MM.1S (cell line): ENCODE results near the gene TMCO4.

ENCODE experiments used
- DNase-seq: peaks from one replicate; pipeline ENCODE4 v3.0.0-alpha.2; 2015
- H2AFZ ChIP-seq: fragments of 300-600 bp; sonication (generic); 2 replicates; pipeline ENCODE4 v1.6.0; 2016; ENCODE audit warnings: antibody characterized with exemption, low read length
- H3F3A ChIP-seq: fragments of 300-600 bp; sonication (generic); 2 replicates; pipeline ENCODE4 v1.6.1; 2016; ENCODE audit warnings: mild to moderate bottlenecking, antibody characterized with exemption, low read length, moderate library complexity, mixed read lengths; ENCODE audit not compliant: insufficient read depth
- H3K27ac ChIP-seq: fragments of 300-600 bp; sonication (generic); 2 replicates; pipeline ENCODE4 v1.5.1; 2016; ENCODE audit warnings: mild to moderate bottlenecking, low read length
- H3K27me3 ChIP-seq: fragments of 300-600 bp; sonication (generic); replicated peaks from 2 replicates; pipeline ENCODE4 v1.6.0; 2016; ENCODE audit warnings: low read length; ENCODE audit not compliant: insufficient read depth
- H3K36me3 ChIP-seq: fragments of 300-600 bp; sonication (generic); replicated peaks from 2 replicates; pipeline ENCODE4 v1.6.1; 2016; ENCODE audit warnings: mild to moderate bottlenecking, low read length, mixed read lengths; ENCODE audit not compliant: insufficient read depth
- H3K4me1 ChIP-seq: fragments of 300-600 bp; sonication (generic); 2 replicates; pipeline ENCODE4 v1.6.1; 2016; ENCODE audit warnings: low read length, mixed read lengths
- H3K4me2 ChIP-seq: fragments of 300-600 bp; sonication (generic); 2 replicates; pipeline ENCODE4 v1.6.0; 2016; ENCODE audit warnings: low read depth, low read length
- H3K4me3 ChIP-seq: fragments of 300-600 bp; sonication (generic); 2 replicates; pipeline ENCODE4 v1.5.1; 2016; ENCODE audit warnings: low read length, mixed read lengths
- H3K79me2 ChIP-seq: fragments of 300-600 bp; sonication (generic); 2 replicates; pipeline ENCODE4 v1.6.1; 2016; ENCODE audit warnings: mixed run types, low read length, mixed read lengths
- H3K9ac ChIP-seq: fragments of 300-600 bp; sonication (generic); 2 replicates; pipeline ENCODE4 v1.6.1; 2016; ENCODE audit warnings: low read length, mixed read lengths
- H3K9me2 ChIP-seq: fragments of 300-600 bp; sonication (generic); replicated peaks from 2 replicates; pipeline ENCODE4 v1.6.1; 2016; ENCODE audit warnings: mild to moderate bottlenecking, low read length, mixed read lengths; ENCODE audit not compliant: insufficient read depth
- H3K9me3 ChIP-seq: fragments of 300-600 bp; sonication (generic); replicated peaks from 2 replicates; pipeline ENCODE4 v1.6.1; 2016; ENCODE audit warnings: mild to moderate bottlenecking, low read length, mixed read lengths; ENCODE audit not compliant: insufficient read depth
- H4K20me1 ChIP-seq: fragments of 300-600 bp; sonication (generic); 2 replicates; pipeline ENCODE4 v1.6.1; 2016; ENCODE audit warnings: mild to moderate bottlenecking, low read length, moderate library complexity, mixed read lengths; ENCODE audit not compliant: insufficient read depth
- EZH2 ChIP-seq: fragments of 300-600 bp; sonication (generic); optimal IDR thresholded peaks from 2 replicates; pipeline ENCODE3; 2017; ENCODE audit warnings: low read depth, mild to moderate bottlenecking, antibody characterized with exemption, low read length, mixed read lengths
- EZH2phosphoT487 ChIP-seq: fragments of 300-600 bp; sonication (generic); IDR thresholded peaks from 2 replicates; pipeline ENCODE4 v1.6.1; 2018; ENCODE audit warnings: antibody characterized with exemption, low read length
- TF ChIP-seq, protein P1 (sequence below): fragments of 300-600 bp; sonication (generic); IDR thresholded peaks from 2 replicates; pipeline ENCODE4 v1.5.1; 2016; ENCODE audit warnings: antibody characterized with exemption, low read length, mixed read lengths

TMCO4 gene

DNA sequence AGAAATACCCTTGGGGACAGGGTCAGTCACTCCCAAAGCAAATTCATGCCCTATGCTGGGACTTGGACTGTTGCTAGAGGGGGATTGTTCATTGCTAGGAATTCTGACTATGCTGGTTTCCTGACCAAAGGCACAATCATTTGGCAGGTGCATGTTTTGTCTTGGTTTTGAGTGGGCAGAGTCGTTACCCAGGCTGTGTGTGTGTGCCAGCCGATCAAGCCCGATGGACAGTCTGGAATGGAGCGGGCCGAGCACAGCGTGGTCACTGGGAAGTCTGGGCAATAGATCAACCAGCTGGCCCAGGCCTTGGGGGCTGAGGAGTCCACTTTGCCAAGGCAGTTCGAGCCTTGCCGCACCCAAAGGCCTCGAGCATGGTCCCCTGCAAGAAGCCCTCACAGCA lies 74.1 kb downstream of the TMCO4 start:
- TF ChIP-seq EZH2phosphoT487 = no peak
- no peak for TF ChIP-seq EZH2
- TF ChIP-seq, protein P1, sequence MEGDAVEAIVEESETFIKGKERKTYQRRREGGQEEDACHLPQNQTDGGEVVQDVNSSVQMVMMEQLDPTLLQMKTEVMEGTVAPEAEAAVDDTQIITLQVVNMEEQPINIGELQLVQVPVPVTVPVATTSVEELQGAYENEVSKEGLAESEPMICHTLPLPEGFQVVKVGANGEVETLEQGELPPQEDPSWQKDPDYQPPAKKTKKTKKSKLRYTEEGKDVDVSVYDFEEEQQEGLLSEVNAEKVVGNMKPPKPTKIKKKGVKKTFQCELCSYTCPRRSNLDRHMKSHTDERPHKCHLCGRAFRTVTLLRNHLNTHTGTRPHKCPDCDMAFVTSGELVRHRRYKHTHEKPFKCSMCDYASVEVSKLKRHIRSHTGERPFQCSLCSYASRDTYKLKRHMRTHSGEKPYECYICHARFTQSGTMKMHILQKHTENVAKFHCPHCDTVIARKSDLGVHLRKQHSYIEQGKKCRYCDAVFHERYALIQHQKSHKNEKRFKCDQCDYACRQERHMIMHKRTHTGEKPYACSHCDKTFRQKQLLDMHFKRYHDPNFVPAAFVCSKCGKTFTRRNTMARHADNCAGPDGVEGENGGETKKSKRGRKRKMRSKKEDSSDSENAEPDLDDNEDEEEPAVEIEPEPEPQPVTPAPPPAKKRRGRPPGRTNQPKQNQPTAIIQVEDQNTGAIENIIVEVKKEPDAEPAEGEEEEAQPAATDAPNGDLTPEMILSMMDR = no peak
- Histone ChIP-seq H3K36me3 (no peaks in the 10 kb centered on the region), H3K4me2 (no peak overlapping the region), H3K27ac (no peak overlapping the region), H3K9me3 (no peaks in the 10 kb centered on the region), H3K4me3 (no peak overlapping the region), H3K27me3 (no peaks in the 10 kb centered on the region), H3K9ac (no peak overlapping the region), H2AFZ (no peak overlapping the region), H3F3A (no peaks in the 10 kb centered on the region), H3K79me2 (no peaks in the 10 kb centered on the region), H3K4me1 (no peaks in the 10 kb centered on the region), H3K9me2 (no peaks in the 10 kb centered on the region), H4K20me1 (no peaks in the 10 kb centered on the region)
- DNase-seq = no peak

DNA sequence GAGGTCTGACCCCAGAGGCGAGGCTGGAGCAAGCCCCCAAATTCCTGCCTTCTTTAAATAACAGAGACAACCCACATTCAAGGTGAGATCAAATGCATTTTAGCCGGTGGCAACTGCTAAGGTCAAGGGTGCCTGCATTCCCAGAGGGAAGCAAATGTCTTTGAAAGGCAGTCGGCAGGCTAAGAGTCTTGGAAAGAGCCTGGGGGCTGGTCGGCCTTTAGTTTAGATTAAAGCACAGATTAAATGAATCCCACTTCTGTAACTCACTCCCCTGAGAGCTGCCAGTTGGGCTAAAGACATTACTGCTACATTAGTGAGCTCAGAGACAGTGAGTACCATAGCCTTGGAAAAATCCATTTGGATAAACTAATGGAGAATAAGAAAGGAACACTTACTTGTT lies 75.8 kb downstream of the TMCO4 start:
- Histone ChIP-seq H3K4me3 (no peak overlapping the region), H2AFZ (no peak overlapping the region), H3K9me3 (no peaks in the 10 kb centered on the region), H3K9me2 (no peaks in the 10 kb centered on the region), H3F3A (no peaks in the 10 kb centered on the region), H3K27ac (no peak overlapping the region), H4K20me1 (no peaks in the 10 kb centered on the region), H3K36me3 (no peaks in the 10 kb centered on the region), H3K9ac (no peak overlapping the region), H3K79me2 (no peaks in the 10 kb centered on the region), H3K4me1 (no peaks in the 10 kb centered on the region), H3K27me3 (no peaks in the 10 kb centered on the region), H3K4me2 (no peak overlapping the region)
- no peak for DNase-seq
- TF ChIP-seq EZH2 (no peak), EZH2phosphoT487 (no peak)
- TF ChIP-seq, protein P1 = no peak

DNA sequence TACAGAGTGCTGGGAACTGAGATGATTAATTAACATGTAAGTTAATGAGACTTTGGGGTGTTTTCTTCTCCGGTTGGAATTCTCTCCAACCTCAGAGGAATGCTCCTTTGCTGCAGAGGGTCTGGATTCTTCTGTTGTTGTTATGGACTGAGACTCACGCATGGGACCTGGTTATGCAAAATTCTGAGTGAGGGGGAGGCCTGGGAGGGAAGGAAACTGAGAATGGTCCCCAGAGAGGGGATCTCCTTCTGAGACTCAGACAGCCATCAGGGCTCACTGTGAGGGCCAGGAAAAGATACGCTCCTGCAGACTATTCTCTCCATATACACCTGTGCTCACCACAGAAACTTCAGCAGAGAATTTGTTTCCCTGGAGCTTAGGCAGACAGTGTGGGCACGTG lies 78.7 kb downstream of the TMCO4 start:
- Histone ChIP-seq H3K9ac (no peak overlapping the region), H3K4me1 (no peaks in the 10 kb centered on the region), H2AFZ (no peak overlapping the region), H4K20me1 (no peaks in the 10 kb centered on the region), H3K9me3 (no peaks in the 10 kb centered on the region), H3K27ac (no peak overlapping the region), H3K9me2 (no peaks in the 10 kb centered on the region), H3K4me3 (no peak overlapping the region), H3K4me2 (no peak overlapping the region), H3K27me3 (no peaks in the 10 kb centered on the region), H3F3A (no peaks in the 10 kb centered on the region), H3K79me2 (no peaks in the 10 kb centered on the region), H3K36me3 (no peaks in the 10 kb centered on the region)
- TF ChIP-seq, protein P1 = no peak
- no peak for TF ChIP-seq EZH2
- TF ChIP-seq EZH2phosphoT487 = no peak
- DNase-seq = no peak

DNA sequence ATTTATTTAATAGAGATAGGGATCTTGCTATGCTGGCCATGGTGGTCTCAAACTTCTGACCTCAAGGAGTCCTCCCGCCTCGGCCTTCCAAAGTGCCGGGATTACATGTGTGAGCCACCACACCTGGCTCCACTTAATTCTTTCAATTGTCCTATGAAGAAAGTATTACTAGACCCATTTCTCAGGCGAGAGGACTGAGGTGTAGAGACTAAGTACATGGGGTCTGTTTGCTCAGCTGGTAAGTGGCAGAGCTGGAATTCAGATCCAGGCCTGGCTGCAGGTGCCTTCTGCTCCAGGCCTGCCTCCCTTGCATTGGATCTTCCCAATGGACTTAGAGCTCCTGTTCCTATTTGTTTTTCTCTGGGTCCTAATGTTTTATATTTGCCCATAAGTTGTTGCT lies 79.5 kb downstream of the TMCO4 start:
- Histone ChIP-seq H3K36me3 (no peaks in the 10 kb centered on the region), H3K79me2 (no peaks in the 10 kb centered on the region), H3K4me3 (no peak overlapping the region), H3K27me3 (no peaks in the 10 kb centered on the region), H2AFZ (no peak overlapping the region), H3K9ac (no peak overlapping the region), H3K9me2 (no peaks in the 10 kb centered on the region), H3K9me3 (no peaks in the 10 kb centered on the region), H4K20me1 (no peaks in the 10 kb centered on the region), H3K4me1 (no peaks in the 10 kb centered on the region), H3K27ac (no peak overlapping the region), H3F3A (no peaks in the 10 kb centered on the region), H3K4me2 (no peak overlapping the region)
- no peak for DNase-seq
- TF ChIP-seq, protein P1 = no peak
- TF ChIP-seq EZH2 (no peak), EZH2phosphoT487 (no peak)
